ENCODE data around the gene SUN2. TPM values are rescaled to one million over a fixed set of nuclear protein-coding genes. Genes with fewer than 3 reads are reported as not detected.

Gene SUN2
- total RNA-seq, 4 donors from 2014 or later = 118 to 285 (median 175) TPM

GRCh38 chr22:38784035-38784434, 28.2 kb upstream of the SUN2 start:
- intact Hi-C loops (cut with DNase I; ENCODE audit: low total_unique reads) = no loop called here
- H3K27me3 ChIP-seq = no peaks in the 10 kb centered on the region
- H3K4me3 ChIP-seq = no peak overlapping the region
- no peak for DNase-seq
- no peaks in the 10 kb centered on the region for H3K9me3 ChIP-seq
- H3K27ac ChIP-seq = peak overlapping the region in 1 of 2 donors; percentile 78
- peaks cover 8 to 9% of the 10 kb centered on the region in 2 donors for H3K4me1 ChIP-seq
- no peak for TF ChIP-seq POLR2A (IDR thresholded peaks at IDR 0.05)
- no peak for TF ChIP-seq CTCF (IDR thresholded peaks at IDR 0.05)
- no peaks in the 10 kb centered on the region for H3K36me3 ChIP-seq

GRCh38 chr22:38783095-38783615, 27.4 kb upstream of the SUN2 start:
- peak; percentile 50 to 65 for DNase-seq
- TF ChIP-seq POLR2A (IDR thresholded peaks at IDR 0.05) = no peak
- TF ChIP-seq CTCF (IDR thresholded peaks at IDR 0.05) = no peak
- Histone ChIP-seq H3K27me3 (no peaks in the 10 kb centered on the region), H3K27ac (peak overlapping the region; percentile 50 to 78), H3K9me3 (no peaks in the 10 kb centered on the region), H3K4me3 (no peak overlapping the region), H3K4me1 (peaks cover 5 to 8% of the 10 kb centered on the region in 2 donors), H3K36me3 (no peaks in the 10 kb centered on the region)
- intact Hi-C loops (cut with DNase I; ENCODE audit: low total_unique reads) = no loop called here

GRCh38 chr22:38782402-38783094, 26.8 kb upstream of the SUN2 start:
- TF ChIP-seq POLR2A (IDR thresholded peaks at IDR 0.05) (no peak), CTCF (IDR thresholded peaks at IDR 0.05) (no peak)
- intact Hi-C loops (cut with DNase I; ENCODE audit: low total_unique reads) = no loop called here
- Histone ChIP-seq H3K4me1 (peaks cover 2 to 5% of the 10 kb centered on the region in 2 donors), H3K36me3 (no peaks in the 10 kb centered on the region), H3K4me3 (no peak overlapping the region), H3K9me3 (no peaks in the 10 kb centered on the region), H3K27me3 (no peaks in the 10 kb centered on the region), H3K27ac (peak overlapping the region; percentile 50 to 78)
- no peak for DNase-seq

GRCh38 chr22:38781033-38781432, 25.2 kb upstream of the SUN2 start:
- intact Hi-C loops (cut with DNase I; ENCODE audit: low total_unique reads) = no loop called here
- no peak for DNase-seq
- no peaks in the 10 kb centered on the region for H3K36me3 ChIP-seq

More at GRCh38 chr22:38781033-38781432, 25.2 kb upstream of the SUN2 start:
- H3K9me3 ChIP-seq = no peaks in the 10 kb centered on the region
- H3K27ac ChIP-seq = peak overlapping the region in 1 of 2 donors; percentile 78
- no peak overlapping the region for H3K4me3 ChIP-seq
- H3K27me3 ChIP-seq = no peaks in the 10 kb centered on the region
- H3K4me1 ChIP-seq = peaks cover 0 to 5% of the 10 kb centered on the region in 2 donors
- TF ChIP-seq CTCF (IDR thresholded peaks at IDR 0.05) (no peak), POLR2A (IDR thresholded peaks at IDR 0.05) (no peak)

All from uterus (tissue), 4 donors.